GM18873 (cell line): ENCODE results near the gene RNF115.
"Not testable (repeated sequence)": the region's sequence is repeated elsewhere in the genome, so short reads cannot be mapped to it uniquely, and the experiment has no call there.

Source experiments
- ATAC-seq: cut with Tn5 transposase; IDR thresholded peaks from one replicate; pipeline ENCODE4 v1.9.1; 2021; ENCODE audit warnings: mild to moderate bottlenecking, moderate library complexity, moderate number of reproducible peaks; ENCODE audit not compliant: unreplicated experiment, low FRiP score

The RNF115 gene

GRCh38 chr1:145823565-145824498 is at the start of gene RNF115, which contains the start of gene POLR3C:
TSS of gene RNF115 (minus strand) at chr1:145824095. CDS start at chr1:145823873, 222 bp downstream.
TSS of gene POLR3C (plus strand) at chr1:145824200. CDS start at chr1:145825777, 1,577 bp downstream.
- ATAC-seq, result peak; percentile 76

- no peak for ATAC-seq
These were observed 48.4 kb upstream of the RNF115 start for GRCh38 chr1:145871994-145872924.

GRCh38 chr1:145868232-145868631 is 44.3 kb upstream of the RNF115 start:
- no peak for ATAC-seq

GRCh38 chr1:145863282-145864018 is 39.6 kb upstream of the RNF115 start:
- no peak for ATAC-seq

GRCh38 chr1:145859491-145860023 is 35.7 kb upstream of the RNF115 start:
- ATAC-seq, result peak; percentile 45

GRCh38 chr1:145858901-145859490 is 35.1 kb upstream of the RNF115 start, which contains the start of gene PIAS3:
TSS of gene PIAS3 (minus strand) at chr1:145859081. CDS start at chr1:145858990, 91 bp downstream.
- ATAC-seq, result peak; percentile 71

- ATAC-seq, result no peak
These were observed 34.5 kb upstream of the RNF115 start for GRCh38 chr1:145858238-145858900.

- ATAC-seq, result no peak
These were observed 33.3 kb upstream of the RNF115 start for GRCh38 chr1:145857170-145857569.

- no peak for ATAC-seq
These were observed 31.6 kb upstream of the RNF115 start for GRCh38 chr1:145855426-145855948.

GRCh38 chr1:145849356-145850160 is 25.7 kb upstream of the RNF115 start:
- no peak for ATAC-seq

- ATAC-seq, result no peak
These were observed 23.9 kb upstream of the RNF115 start for GRCh38 chr1:145847827-145848226.

- no peak for ATAC-seq
These were observed 22.3 kb upstream of the RNF115 start for GRCh38 chr1:145846201-145846612.

GRCh38 chr1:145845514-145846161 is 21.7 kb upstream of the RNF115 start, which contains the start of gene NUDT17:
TSS of gene NUDT17 (plus strand) at chr1:145845630. CDS start at chr1:145845641, 11 bp downstream.
- peak; percentile 36 for ATAC-seq

GRCh38 chr1:145845144-145845513 is 21.2 kb upstream of the RNF115 start:
- peak; percentile 53 for ATAC-seq

GRCh38 chr1:145843031-145843430 is 19.1 kb upstream of the RNF115 start:
- no peak for ATAC-seq

GRCh38 chr1:145837656-145838055 is 13.8 kb upstream of the RNF115 start:
- ATAC-seq, result no peak

- not testable (repeated sequence) for ATAC-seq
These were observed 6.9 kb upstream of the RNF115 start for GRCh38 chr1:145830810-145831209.
